Fibroblast of skin of left quadriceps (primary cell): ENCODE data around the gene DEFB121.
"Not testable (repeated sequence)": the region's sequence is repeated elsewhere in the genome, so short reads cannot be mapped to it uniquely, and the experiment has no call there.

ENCODE experiments used
- DNase-seq, 2 experiments: peaks; one replicate each; pipeline ENCODE4 v3.0.0-alpha.2; 2013; ENCODE audit warnings: low read depth in 2 of 2

The DEFB121 gene, protein sequence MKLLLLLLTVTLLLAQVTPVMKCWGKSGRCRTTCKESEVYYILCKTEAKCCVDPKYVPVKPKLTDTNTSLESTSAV

DNA sequence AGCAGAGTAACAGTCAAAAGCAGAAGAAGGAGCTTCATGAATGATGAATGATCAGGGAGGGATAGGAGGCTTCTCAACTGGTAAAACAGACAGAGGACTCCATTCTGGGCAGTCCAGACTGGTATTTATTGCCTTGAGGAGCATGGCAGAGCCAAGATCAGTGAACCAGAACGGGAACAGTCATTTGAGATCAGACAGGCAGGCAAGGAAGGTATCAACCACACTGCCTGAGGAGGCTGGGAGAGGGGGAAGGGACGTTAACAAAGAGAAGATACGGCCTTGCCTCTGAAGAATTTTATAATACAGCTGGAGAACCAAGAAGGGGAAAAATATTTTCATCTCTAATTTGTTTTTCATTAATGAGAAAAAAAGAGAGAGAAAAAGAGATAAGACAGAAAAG, at the start of gene DEFB121:
TSS of gene DEFB121 (minus strand) at position 101 of the 400 bp plus-strand sequence. CDS start at position 38, 63 bp downstream.
- DNase-seq = no peak

DNA sequence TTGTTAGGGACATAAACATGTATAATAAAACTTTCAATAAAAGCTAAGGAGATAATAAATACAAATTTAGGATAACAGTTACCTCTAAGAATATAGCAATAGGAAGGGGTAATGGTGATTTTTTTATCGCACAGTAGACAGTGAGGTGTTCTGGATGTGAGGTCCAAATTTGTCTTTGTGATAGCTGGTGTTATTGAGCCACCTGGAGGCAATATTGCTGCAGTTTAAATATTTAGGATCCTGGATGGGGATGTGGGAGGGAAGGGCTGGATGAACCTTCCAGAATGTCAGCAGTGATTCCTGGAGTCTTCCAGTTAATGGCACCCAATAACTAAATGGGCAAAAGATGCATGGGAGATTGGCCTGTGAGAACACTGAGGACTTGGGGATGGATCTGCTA, 48.3 kb upstream of the DEFB121 start:
- no peak for DNase-seq

DNA sequence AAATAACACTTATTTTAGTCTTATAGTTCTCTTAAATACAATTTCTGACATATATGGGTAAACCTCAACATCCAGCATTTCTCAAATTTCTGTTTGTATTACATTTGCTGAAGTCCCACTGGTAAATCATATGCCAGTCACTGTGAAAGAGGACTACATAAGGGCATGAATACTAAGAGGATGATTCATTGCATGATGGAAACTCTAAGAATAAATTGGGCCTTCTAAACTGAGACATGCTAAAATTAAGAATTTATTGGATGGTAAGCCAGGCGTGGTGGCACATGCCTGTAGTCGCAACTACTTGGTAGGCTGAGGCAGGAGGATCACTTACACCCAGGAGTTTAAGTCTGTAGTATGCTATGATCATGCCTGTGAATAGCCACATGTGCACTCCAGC, 46.6 kb upstream of the DEFB121 start:
- no peak for DNase-seq

DNA sequence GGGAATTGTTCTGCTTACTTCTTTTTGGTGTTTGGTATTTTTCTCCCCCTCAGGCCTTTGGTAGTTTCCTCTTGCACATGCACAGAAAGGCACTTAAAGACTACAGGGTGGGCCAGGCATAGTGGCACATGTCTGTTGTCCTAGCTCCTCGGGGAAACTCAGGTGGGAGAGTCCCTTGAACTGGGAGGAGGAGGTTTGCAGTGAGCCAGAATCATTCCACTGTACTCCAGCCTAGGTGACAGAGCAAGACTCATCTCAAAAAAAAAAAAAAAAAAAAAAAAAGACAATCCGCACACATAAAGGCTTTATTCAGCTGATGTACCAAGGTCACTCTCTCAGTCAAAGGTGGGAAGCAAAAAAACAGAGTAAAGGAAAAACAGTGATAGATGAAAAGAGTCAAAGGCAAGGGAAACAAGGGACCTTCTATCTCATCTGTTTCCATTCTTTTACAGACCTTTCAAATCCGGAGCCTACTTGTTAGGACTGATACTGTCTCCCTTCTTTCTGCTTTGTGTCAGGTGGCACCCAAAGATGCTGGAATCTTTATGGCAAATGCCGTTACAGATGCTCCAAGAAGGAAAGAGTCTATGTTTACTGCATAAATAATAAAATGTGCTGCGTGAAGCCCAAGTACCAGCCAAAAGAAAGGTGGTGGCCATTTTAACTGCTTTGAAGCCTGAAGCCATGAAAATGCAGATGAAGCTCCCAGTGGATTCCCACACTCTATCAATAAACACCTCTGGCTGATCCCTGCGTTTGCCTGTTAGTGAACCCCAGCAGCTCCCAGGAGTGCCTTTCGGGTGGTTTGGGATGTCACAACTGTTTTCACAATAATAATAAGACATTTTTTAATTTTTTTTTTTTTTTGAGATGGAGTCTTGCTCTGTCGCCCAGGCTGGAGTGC, 43.7 kb upstream of the DEFB121 start:
- no peak for DNase-seq

GRCh38 chr20:31446084-31446819, 40.2 kb upstream of the DEFB121 start:
- DNase-seq = no peak

GRCh38 chr20:31440012-31440659, 34.1 kb upstream of the DEFB121 start, which contains the start of gene DEFB123:
Gene DEFB123 (plus strand): TSS chr20:31440632. CDS start chr20:31440699, 67 bp downstream.
- DNase-seq = no peak

GRCh38 chr20:31430568-31431115, 24.6 kb upstream of the DEFB121 start:
- no peak for DNase-seq

DNA sequence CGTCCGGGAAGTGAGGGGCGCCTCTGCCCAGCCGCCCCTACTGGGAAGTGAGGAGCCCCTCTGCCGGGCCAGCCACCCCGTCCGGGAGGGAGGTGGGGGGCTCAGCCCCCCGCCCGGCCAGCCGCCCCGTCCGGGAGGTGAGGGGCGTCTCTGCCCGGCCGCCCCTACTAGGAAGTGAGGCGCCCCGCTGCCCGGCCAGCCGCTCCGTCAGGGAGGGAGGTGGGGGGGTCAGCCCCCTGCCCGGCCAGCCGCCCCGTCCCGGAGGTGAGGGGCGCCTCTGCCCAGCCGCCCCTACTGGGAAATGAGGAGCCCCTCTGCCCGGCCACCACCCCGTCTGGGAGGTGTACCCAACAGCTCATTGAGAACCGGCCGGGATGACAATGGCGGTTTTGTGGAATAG, 21.6 kb upstream of the DEFB121 start:
- not testable (repeated sequence) for DNase-seq

DNA sequence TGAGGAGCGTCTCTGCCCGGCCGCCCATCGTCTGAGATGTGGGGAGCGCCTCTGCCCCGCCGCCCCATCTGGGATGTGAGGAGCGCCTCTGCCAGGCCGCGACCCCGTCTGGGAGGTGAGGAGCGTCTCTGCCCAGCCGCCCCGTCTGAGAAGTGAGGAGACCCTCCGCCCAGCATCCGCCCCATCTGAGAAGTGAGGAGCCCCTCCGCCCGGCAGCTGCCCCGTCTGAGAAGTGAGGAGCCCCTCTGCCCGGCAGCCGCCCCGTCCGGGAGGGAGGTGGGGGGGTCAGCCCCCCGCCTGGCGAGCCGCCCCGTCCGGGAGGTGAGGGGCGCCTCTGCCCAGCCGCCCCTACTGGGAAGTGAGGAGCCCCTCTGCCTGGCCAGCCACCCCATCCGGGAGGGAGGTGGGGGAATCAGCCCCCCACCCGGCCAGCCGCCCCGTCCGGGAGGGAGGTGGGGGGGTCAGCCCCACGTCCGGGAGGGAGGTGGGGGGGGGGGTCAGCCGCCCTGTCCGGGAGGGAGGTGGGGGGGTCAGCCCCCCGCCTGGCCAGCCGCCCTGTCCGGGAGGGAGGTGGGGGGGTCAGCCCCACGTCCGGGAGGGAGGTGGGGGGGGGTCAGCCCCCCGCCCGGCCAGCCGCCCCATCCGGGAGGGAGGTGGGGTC, 21.0 kb upstream of the DEFB121 start:
- not testable (repeated sequence) for DNase-seq

- no peak for DNase-seq
Observed at GRCh38 chr20:31425797-31426196, 19.8 kb upstream of the DEFB121 start.

- DNase-seq = no peak
Observed at GRCh38 chr20:31418307-31418706, 12.3 kb upstream of the DEFB121 start.

DNA sequence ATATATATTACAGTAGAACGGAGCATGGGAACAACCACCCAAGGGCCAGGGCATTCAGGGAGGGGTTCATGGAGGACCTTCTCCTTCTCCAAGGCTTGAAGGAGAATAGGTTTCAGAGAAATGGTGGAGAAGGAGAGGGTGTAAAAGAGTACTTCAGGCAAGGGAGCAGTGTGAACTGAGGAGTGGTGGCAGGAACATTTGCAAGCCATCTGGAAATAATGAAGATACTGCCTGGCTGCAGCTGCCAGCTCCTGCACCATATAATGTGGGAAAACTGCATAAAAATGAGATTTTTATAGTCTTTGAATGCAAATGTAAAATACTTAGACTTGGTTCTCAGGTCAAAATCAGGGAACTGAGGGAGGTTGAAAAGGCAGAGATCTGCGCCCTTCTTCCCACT, 9.6 kb upstream of the DEFB121 start:
- no peak for DNase-seq

- no peak for DNase-seq
Observed at GRCh38 chr20:31414381-31414780, 8.4 kb upstream of the DEFB121 start.

DNA sequence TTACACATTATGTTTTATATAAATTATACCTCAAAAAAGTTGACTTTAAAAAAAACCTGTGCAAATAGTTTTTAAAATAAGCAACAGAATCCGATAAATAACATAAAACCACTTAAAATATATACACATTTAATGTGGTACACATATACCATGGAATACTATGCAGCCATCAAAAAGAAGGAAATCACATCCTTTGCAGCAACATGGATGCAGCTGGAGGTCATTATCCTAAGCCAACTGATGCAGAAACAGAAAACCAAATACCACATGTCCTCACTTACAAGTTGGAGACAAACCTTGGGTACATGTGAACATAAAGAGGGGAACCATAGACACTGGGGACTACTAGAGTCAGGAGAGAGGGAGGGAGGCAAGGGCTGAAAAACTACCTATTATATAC, 4.0 kb upstream of the DEFB121 start:
- no peak for DNase-seq

DNA sequence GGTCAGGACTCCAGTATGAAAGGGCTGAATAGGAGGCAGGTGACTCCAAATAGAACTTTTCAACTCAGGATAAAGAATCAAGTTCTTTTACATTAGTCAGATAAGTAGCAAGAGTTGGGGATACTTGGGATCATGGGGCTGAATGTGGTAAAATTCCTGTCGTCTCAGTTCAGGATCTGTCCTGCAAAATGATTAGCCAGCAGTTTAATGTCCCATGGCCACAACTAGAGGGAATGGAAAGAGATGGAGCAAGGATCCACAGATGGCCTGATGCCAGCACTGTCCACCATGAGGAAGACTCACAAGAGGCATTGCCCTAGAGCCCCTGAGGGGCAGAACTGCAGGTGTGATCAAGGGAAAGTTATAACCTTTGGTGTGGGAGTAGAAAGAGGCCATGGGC, 2.1 kb downstream of the DEFB121 start:
- DNase-seq = no peak

DNA sequence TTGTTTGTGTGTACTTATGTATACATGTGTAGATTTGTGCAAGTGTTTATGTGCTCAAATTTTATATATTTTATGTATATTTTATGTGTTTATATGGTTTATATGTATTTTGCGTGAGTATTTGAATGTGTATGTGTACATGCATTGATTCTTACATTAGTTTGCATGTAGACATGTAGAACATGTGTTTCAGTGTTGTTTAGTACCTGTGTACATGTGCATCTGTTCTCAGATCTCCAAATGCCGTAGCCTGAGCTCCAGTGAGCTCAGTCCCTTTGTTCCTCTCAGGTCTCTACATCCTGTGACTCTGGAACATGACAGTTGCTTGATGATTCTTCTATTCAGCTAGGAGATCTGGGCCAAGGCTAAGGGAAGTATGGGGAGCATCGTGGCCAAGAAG, 11.1 kb downstream of the DEFB121 start:
- DNase-seq = no peak

- DNase-seq = no peak
Observed at GRCh38 chr20:31392836-31393235, 13.2 kb downstream of the DEFB121 start.

- DNase-seq = no peak
Observed at GRCh38 chr20:31390490-31390889, 15.5 kb downstream of the DEFB121 start, which contains the start of gene DEFB119. Gene DEFB119 (minus strand): TSS chr20:31390590. CDS start chr20:31390483, 107 bp downstream.

- no peak for DNase-seq
Observed at GRCh38 chr20:31374346-31374745, 31.7 kb downstream of the DEFB121 start.

DNA sequence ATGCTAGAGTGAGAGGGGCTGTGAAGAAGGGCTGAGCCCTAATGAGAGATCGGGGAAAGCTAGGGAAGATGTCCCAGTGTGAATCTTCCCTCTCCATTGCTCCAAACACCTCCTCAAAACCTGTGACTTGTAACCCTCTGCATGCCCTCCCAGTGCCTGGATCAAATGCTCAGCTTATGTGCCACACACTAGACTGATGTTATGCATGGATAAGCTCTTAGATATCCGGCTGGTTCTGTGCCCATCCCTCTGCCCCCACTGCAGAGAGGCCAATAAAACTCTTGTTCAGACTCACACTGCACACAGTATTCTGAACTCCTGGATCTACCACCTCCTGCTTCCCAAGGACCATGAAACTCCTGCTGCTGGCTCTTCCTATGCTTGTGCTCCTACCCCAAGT, 37.7 kb downstream of the DEFB121 start, which contains the start of gene DEFB118:
TSS of gene DEFB118 (plus strand) at position 301 of the 400 bp plus-strand sequence. CDS start at position 351, 50 bp downstream.
- DNase-seq = no peak

DNA sequence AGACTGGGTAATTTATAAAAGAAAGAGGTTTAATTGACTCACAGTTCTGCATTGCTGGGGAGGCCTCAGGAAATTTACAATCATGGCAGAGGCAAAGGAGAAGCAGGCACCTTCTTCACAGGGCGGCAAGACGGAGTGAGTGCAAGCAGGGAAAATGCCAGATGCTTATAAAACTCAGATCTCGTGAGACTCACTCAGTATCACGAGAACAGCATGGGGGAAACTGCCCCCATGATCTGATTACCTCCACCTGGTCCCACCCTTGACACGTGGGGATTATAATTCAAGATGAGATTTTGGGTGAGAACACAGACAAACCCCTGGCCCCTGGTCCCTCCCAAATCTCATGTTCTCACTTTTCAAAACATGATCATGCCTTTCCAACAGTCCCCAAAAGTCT, 41.7 kb downstream of the DEFB121 start:
- not testable (repeated sequence) for DNase-seq
